ENCODE results near the gene BBLN.
"Not testable (repeated sequence)": the region's sequence is repeated elsewhere in the genome, so short reads cannot be mapped to it uniquely, and the experiment has no call there.

Gene BBLN

GRCh38 chr9:128181480-128181879 is 21.4 kb downstream of the BBLN start:
- no CpG with 5 or more reads among the region's 12 CpGs for WGBS (ENCODE audit: insufficient coverage, insufficient read length)
- H3K4me1 ChIP-seq (ENCODE audit: control insufficient read depth, insufficient read depth, low read length); H3K27ac ChIP-seq (ENCODE audit: low read length); H3K4me3 ChIP-seq (ENCODE audit: low read length); DNase-seq (ENCODE audit: low read depth, low spot score); H3K9me3 ChIP-seq (ENCODE audit: control insufficient read depth, insufficient read depth, low read length); H3K27me3 ChIP-seq (ENCODE audit: control insufficient read depth, insufficient read depth, low read length): not testable (repeated sequence)
- peaks cover 28% of the 10 kb centered on the region for H3K36me3 ChIP-seq (ENCODE audit: control insufficient read depth, insufficient read depth, low read length)

GRCh38 chr9:128182893-128183588 is 23.0 kb downstream of the BBLN start:
- no peak for DNase-seq (ENCODE audit: low read depth, low spot score)
- Histone ChIP-seq H3K4me1 (ENCODE audit: control insufficient read depth, insufficient read depth, low read length) (no peaks in the 10 kb centered on the region), H3K9me3 (ENCODE audit: control insufficient read depth, insufficient read depth, low read length) (no peaks in the 10 kb centered on the region), H3K27ac (ENCODE audit: low read length) (no peak overlapping the region), H3K27me3 (ENCODE audit: control insufficient read depth, insufficient read depth, low read length) (no peaks in the 10 kb centered on the region), H3K36me3 (ENCODE audit: control insufficient read depth, insufficient read depth, low read length) (peaks cover 23% of the 10 kb centered on the region), H3K4me3 (ENCODE audit: low read length) (no peak overlapping the region)
- no CpG with 5 or more reads among the region's 12 CpGs for WGBS (ENCODE audit: insufficient coverage, insufficient read length)

- Histone ChIP-seq H3K27ac (ENCODE audit: low read length) (no peak overlapping the region), H3K9me3 (ENCODE audit: control insufficient read depth, insufficient read depth, low read length) (no peaks in the 10 kb centered on the region), H3K4me1 (ENCODE audit: control insufficient read depth, insufficient read depth, low read length) (peaks cover 2% of the 10 kb centered on the region; the same call in 1 of the 2 replicates), H3K27me3 (ENCODE audit: control insufficient read depth, insufficient read depth, low read length) (no peaks in the 10 kb centered on the region), H3K4me3 (ENCODE audit: low read length) (no peak overlapping the region), H3K36me3 (ENCODE audit: control insufficient read depth, insufficient read depth, low read length) (peaks cover 4% of the 10 kb centered on the region; the same call in 1 of the 2 replicates)
- WGBS (ENCODE audit: insufficient coverage, insufficient read length): no CpG with 5 or more reads among the region's 11 CpGs
- DNase-seq (ENCODE audit: low read depth, low spot score): no peak
Measured at GRCh38 chr9:128185979-128186965, 26.2 kb downstream of the BBLN start.

GRCh38 chr9:128187361-128187760 is 27.3 kb downstream of the BBLN start:
- Histone ChIP-seq H3K9me3 (ENCODE audit: control insufficient read depth, insufficient read depth, low read length) (no peaks in the 10 kb centered on the region), H3K4me1 (ENCODE audit: control insufficient read depth, insufficient read depth, low read length) (peaks cover 2% of the 10 kb centered on the region; the same call in 1 of the 2 replicates), H3K27me3 (ENCODE audit: control insufficient read depth, insufficient read depth, low read length) (no peaks in the 10 kb centered on the region), H3K36me3 (ENCODE audit: control insufficient read depth, insufficient read depth, low read length) (peaks cover 4% of the 10 kb centered on the region; the same call in 1 of the 2 replicates), H3K27ac (ENCODE audit: low read length) (no peak overlapping the region), H3K4me3 (ENCODE audit: low read length) (no peak overlapping the region)
- WGBS (ENCODE audit: insufficient coverage, insufficient read length): no CpG with 5 or more reads among the region's 2 CpGs
- no peak for DNase-seq (ENCODE audit: low read depth, low spot score)

- no CpG with 5 or more reads among the region's 1 CpG for WGBS (ENCODE audit: insufficient coverage, insufficient read length)
- Histone ChIP-seq H3K4me3 (ENCODE audit: low read length) (no peak overlapping the region), H3K36me3 (ENCODE audit: control insufficient read depth, insufficient read depth, low read length) (peaks cover 4% of the 10 kb centered on the region; the same call in 1 of the 2 replicates), H3K27ac (ENCODE audit: low read length) (no peak overlapping the region), H3K4me1 (ENCODE audit: control insufficient read depth, insufficient read depth, low read length) (peaks cover 2% of the 10 kb centered on the region; the same call in 1 of the 2 replicates), H3K9me3 (ENCODE audit: control insufficient read depth, insufficient read depth, low read length) (no peaks in the 10 kb centered on the region), H3K27me3 (ENCODE audit: control insufficient read depth, insufficient read depth, low read length) (no peaks in the 10 kb centered on the region)
- no peak for DNase-seq (ENCODE audit: low read depth, low spot score)
Measured at GRCh38 chr9:128188209-128188608, 28.1 kb downstream of the BBLN start.

- peaks cover 2% of the 10 kb centered on the region; the same call in 1 of the 2 replicates for H3K4me1 ChIP-seq (ENCODE audit: control insufficient read depth, insufficient read depth, low read length)
- no CpG with 5 or more reads among the region's 2 CpGs for WGBS (ENCODE audit: insufficient coverage, insufficient read length)
- H3K36me3 ChIP-seq (ENCODE audit: control insufficient read depth, insufficient read depth, low read length): peaks cover 4% of the 10 kb centered on the region; the same call in 1 of the 2 replicates
- no peaks in the 10 kb centered on the region for H3K9me3 ChIP-seq (ENCODE audit: control insufficient read depth, insufficient read depth, low read length)
- no peak for DNase-seq (ENCODE audit: low read depth, low spot score)
- no peaks in the 10 kb centered on the region for H3K27me3 ChIP-seq (ENCODE audit: control insufficient read depth, insufficient read depth, low read length)
- no peak overlapping the region for H3K27ac ChIP-seq (ENCODE audit: low read length)
- H3K4me3 ChIP-seq (ENCODE audit: low read length): no peak overlapping the region
Measured at GRCh38 chr9:128190013-128190412, 29.9 kb downstream of the BBLN start.

- H3K9me3 ChIP-seq (ENCODE audit: control insufficient read depth, insufficient read depth, low read length): no peaks in the 10 kb centered on the region
- no peak for DNase-seq (ENCODE audit: low read depth, low spot score)
- no peaks in the 10 kb centered on the region; the same call in 1 of the 2 replicates for H3K36me3 ChIP-seq (ENCODE audit: control insufficient read depth, insufficient read depth, low read length)
- peaks cover 2% of the 10 kb centered on the region; the same call in 1 of the 2 replicates for H3K4me1 ChIP-seq (ENCODE audit: control insufficient read depth, insufficient read depth, low read length)
- WGBS (ENCODE audit: insufficient coverage, insufficient read length): no CpG with 5 or more reads among the region's 32 CpGs
- H3K27me3 ChIP-seq (ENCODE audit: control insufficient read depth, insufficient read depth, low read length): no peaks in the 10 kb centered on the region
- H3K27ac ChIP-seq (ENCODE audit: low read length): no peak overlapping the region
- peak overlapping the region; percentile 84; the same call in 1 of the 2 replicates for H3K4me3 ChIP-seq (ENCODE audit: low read length)
Measured at GRCh38 chr9:128190516-128191405, 30.7 kb downstream of the BBLN start.

- Histone ChIP-seq H3K4me3 (ENCODE audit: low read length) (peak within 1 kb of the TSS; percentile 84; the same call in 1 of the 2 replicates), H3K36me3 (ENCODE audit: control insufficient read depth, insufficient read depth, low read length) (no peaks in the 10 kb centered on the region; the same call in 1 of the 2 replicates), H3K9me3 (ENCODE audit: control insufficient read depth, insufficient read depth, low read length) (no peaks in the 10 kb centered on the region), H3K4me1 (ENCODE audit: control insufficient read depth, insufficient read depth, low read length) (peaks cover 2% of the 10 kb centered on the region; the same call in 1 of the 2 replicates), H3K27ac (ENCODE audit: low read length) (no peak within 1 kb of the TSS), H3K27me3 (ENCODE audit: control insufficient read depth, insufficient read depth, low read length) (no peaks in the 10 kb centered on the region)
- WGBS (ENCODE audit: insufficient coverage, insufficient read length): no CpG with 5 or more reads among the region's 71 CpGs
- DNase-seq (ENCODE audit: low read depth, low spot score): no peak
Measured at GRCh38 chr9:128191406-128192046, 31.5 kb downstream of the BBLN start, which contains the start of gene CIZ1. Gene CIZ1 (minus strand): TSS chr9:128191572. CDS start chr9:128190857, 715 bp downstream.

GRCh38 chr9:128192601-128193371 is 32.7 kb downstream of the BBLN start:
- DNase-seq (ENCODE audit: low read depth, low spot score): no peak

More at GRCh38 chr9:128192601-128193371, 32.7 kb downstream of the BBLN start:
- no peaks in the 10 kb centered on the region for H3K27me3 ChIP-seq (ENCODE audit: control insufficient read depth, insufficient read depth, low read length)
- no peak overlapping the region for H3K27ac ChIP-seq (ENCODE audit: low read length)
- H3K9me3 ChIP-seq (ENCODE audit: control insufficient read depth, insufficient read depth, low read length): no peaks in the 10 kb centered on the region
- H3K4me3 ChIP-seq (ENCODE audit: low read length): no peak overlapping the region
- H3K4me1 ChIP-seq (ENCODE audit: control insufficient read depth, insufficient read depth, low read length): peaks cover 2% of the 10 kb centered on the region; the same call in 1 of the 2 replicates
- no peaks in the 10 kb centered on the region; the same call in 1 of the 2 replicates for H3K36me3 ChIP-seq (ENCODE audit: control insufficient read depth, insufficient read depth, low read length)
- no CpG with 5 or more reads among the region's 56 CpGs for WGBS (ENCODE audit: insufficient coverage, insufficient read length)

All from iPS DF 6.9 (cell line).